ENCODE measurements around the gene RFX1.
"Not testable (repeated sequence)": the region's sequence is repeated elsewhere in the genome, so short reads cannot be mapped to it uniquely, and the experiment has no call there.

RFX1 gene

GRCh38 chr19:13932911-13933393 is 73.2 kb downstream of the RFX1 start:
- DNase-seq: no peak

- no peak for DNase-seq
Observed at GRCh38 chr19:13932149-13932637, 73.9 kb downstream of the RFX1 start.

GRCh38 chr19:13931391-13932148 is 74.5 kb downstream of the RFX1 start:
- DNase-seq: no peak

GRCh38 chr19:13930402-13930801 is 75.7 kb downstream of the RFX1 start:
- no peak for DNase-seq

GRCh38 chr19:13929956-13930355 is 76.2 kb downstream of the RFX1 start:
- DNase-seq: no peak

GRCh38 chr19:13929340-13929739 is 76.8 kb downstream of the RFX1 start:
- DNase-seq: no peak

GRCh38 chr19:13926715-13927114 is 79.4 kb downstream of the RFX1 start:
- no peak for DNase-seq

GRCh38 chr19:13926010-13926409 is 80.1 kb downstream of the RFX1 start:
- no peak for DNase-seq

GRCh38 chr19:13923194-13923987 is 82.7 kb downstream of the RFX1 start:
- DNase-seq: no peak

GRCh38 chr19:13922118-13922517 is 84.0 kb downstream of the RFX1 start:
- DNase-seq: not testable (repeated sequence)

GRCh38 chr19:13920940-13921747 is 85.0 kb downstream of the RFX1 start:
- DNase-seq: no peak

- DNase-seq: no peak
Observed at GRCh38 chr19:13920524-13920923, 85.6 kb downstream of the RFX1 start.

- DNase-seq: no peak
Observed at GRCh38 chr19:13918726-13919411, 87.3 kb downstream of the RFX1 start.

- no peak for DNase-seq
Observed at GRCh38 chr19:13917888-13918406, 88.2 kb downstream of the RFX1 start.

- DNase-seq: no peak
Observed at GRCh38 chr19:13914777-13915176, 91.3 kb downstream of the RFX1 start.

GRCh38 chr19:13913352-13913751 is 92.8 kb downstream of the RFX1 start:
- DNase-seq: no peak

Data from GF-D8 (cell line).